ENCODE data around the gene GORASP2. TPM values are rescaled to one million over a fixed set of nuclear protein-coding genes. Genes with fewer than 3 reads are reported as not detected.

Gene GORASP2
- total RNA-seq, 1 experiment from 2014 or later: 45.2 TPM

GRCh38 chr2:170930131-170930990, 1.3 kb downstream of the GORASP2 start:
- Histone ChIP-seq H3K4me1 (replicated peaks) (peaks cover 16% of the 10 kb centered on the region), H3K36me3 (peaks cover 15% of the 10 kb centered on the region), H3K27ac (peak overlapping the region; percentile 88), H3K27me3 (replicated peaks) (no peaks in the 10 kb centered on the region), H3K9me3 (replicated peaks) (no peaks in the 10 kb centered on the region), H3K4me3 (peak overlapping the region; percentile 97)
- DNase-seq (ENCODE audit: low read depth in 1 of 2, low spot score in 2 of 2): peak in 1 of 2 experiments; percentile 23

- Histone ChIP-seq H3K27ac (no peak overlapping the region), H3K27me3 (replicated peaks) (no peaks in the 10 kb centered on the region), H3K4me1 (replicated peaks) (peaks cover 16% of the 10 kb centered on the region), H3K36me3 (peaks cover 15% of the 10 kb centered on the region), H3K9me3 (replicated peaks) (no peaks in the 10 kb centered on the region), H3K4me3 (no peak overlapping the region; the same call in 1 of the 2 replicates)
- DNase-seq (ENCODE audit: low read depth in 1 of 2, low spot score in 2 of 2): no peak
These were observed 1.9 kb downstream of the GORASP2 start for GRCh38 chr2:170930991-170931266.

- no peak for DNase-seq (ENCODE audit: low read depth in 1 of 2, low spot score in 2 of 2)
- Histone ChIP-seq H3K27me3 (replicated peaks) (no peaks in the 10 kb centered on the region), H3K36me3 (peaks cover 24% of the 10 kb centered on the region), H3K4me1 (replicated peaks) (peaks cover 16% of the 10 kb centered on the region), H3K27ac (no peak overlapping the region), H3K4me3 (no peak overlapping the region), H3K9me3 (replicated peaks) (no peaks in the 10 kb centered on the region)
These were observed 3.1 kb downstream of the GORASP2 start for GRCh38 chr2:170932166-170932565.

- Histone ChIP-seq H3K27me3 (replicated peaks) (no peaks in the 10 kb centered on the region), H3K4me3 (no peak overlapping the region), H3K36me3 (peaks cover 32% of the 10 kb centered on the region), H3K27ac (no peak overlapping the region), H3K9me3 (replicated peaks) (no peaks in the 10 kb centered on the region), H3K4me1 (replicated peaks) (peaks cover 16% of the 10 kb centered on the region)
- DNase-seq (ENCODE audit: low read depth in 1 of 2, low spot score in 2 of 2): no peak
These were observed 3.9 kb downstream of the GORASP2 start for GRCh38 chr2:170932948-170933347.

- DNase-seq (ENCODE audit: low read depth in 1 of 2, low spot score in 2 of 2): no peak
- Histone ChIP-seq H3K27me3 (replicated peaks) (no peaks in the 10 kb centered on the region), H3K36me3 (peaks cover 25% of the 10 kb centered on the region), H3K27ac (no peak overlapping the region), H3K4me3 (no peak overlapping the region), H3K9me3 (replicated peaks) (no peaks in the 10 kb centered on the region), H3K4me1 (replicated peaks) (no peaks in the 10 kb centered on the region)
These were observed 8.8 kb downstream of the GORASP2 start for GRCh38 chr2:170937709-170938379.

- H3K4me3 ChIP-seq: no peak overlapping the region
- DNase-seq (ENCODE audit: low read depth in 1 of 2, low spot score in 2 of 2): no peak
- no peaks in the 10 kb centered on the region for H3K4me1 ChIP-seq (replicated peaks)
- peaks cover 22% of the 10 kb centered on the region for H3K36me3 ChIP-seq
- no peak overlapping the region for H3K27ac ChIP-seq
- no peaks in the 10 kb centered on the region for H3K9me3 ChIP-seq (replicated peaks)
- no peaks in the 10 kb centered on the region for H3K27me3 ChIP-seq (replicated peaks)
These were observed 11.0 kb downstream of the GORASP2 start for GRCh38 chr2:170940066-170940465.

GRCh38 chr2:170942615-170943014, 13.6 kb downstream of the GORASP2 start:
- no peak overlapping the region for H3K4me3 ChIP-seq
- DNase-seq (ENCODE audit: low read depth in 1 of 2, low spot score in 2 of 2): no peak
- no peaks in the 10 kb centered on the region for H3K27me3 ChIP-seq (replicated peaks)
- H3K36me3 ChIP-seq: peaks cover 16% of the 10 kb centered on the region
- no peak overlapping the region for H3K27ac ChIP-seq
- no peaks in the 10 kb centered on the region for H3K4me1 ChIP-seq (replicated peaks)
- H3K9me3 ChIP-seq (replicated peaks): no peaks in the 10 kb centered on the region

GRCh38 chr2:170943041-170943440, 14.0 kb downstream of the GORASP2 start:
- H3K27me3 ChIP-seq (replicated peaks): no peaks in the 10 kb centered on the region
- no peak for DNase-seq (ENCODE audit: low read depth in 1 of 2, low spot score in 2 of 2)
- H3K36me3 ChIP-seq: peaks cover 13% of the 10 kb centered on the region
- no peak overlapping the region for H3K27ac ChIP-seq
- no peak overlapping the region for H3K4me3 ChIP-seq
- H3K9me3 ChIP-seq (replicated peaks): no peaks in the 10 kb centered on the region
- H3K4me1 ChIP-seq (replicated peaks): no peaks in the 10 kb centered on the region

- H3K27ac ChIP-seq: no peak overlapping the region
- no peaks in the 10 kb centered on the region for H3K4me1 ChIP-seq (replicated peaks)
- peaks cover 13% of the 10 kb centered on the region for H3K36me3 ChIP-seq
- no peak overlapping the region for H3K4me3 ChIP-seq
- no peak for DNase-seq (ENCODE audit: low read depth in 1 of 2, low spot score in 2 of 2)
- H3K27me3 ChIP-seq (replicated peaks): no peaks in the 10 kb centered on the region
- H3K9me3 ChIP-seq (replicated peaks): no peaks in the 10 kb centered on the region
These were observed 14.5 kb downstream of the GORASP2 start for GRCh38 chr2:170943596-170943995.

GRCh38 chr2:170944545-170944944, 15.5 kb downstream of the GORASP2 start:
- Histone ChIP-seq H3K27ac (no peak overlapping the region), H3K4me3 (no peak overlapping the region), H3K36me3 (peaks cover 14% of the 10 kb centered on the region), H3K4me1 (replicated peaks) (no peaks in the 10 kb centered on the region), H3K27me3 (replicated peaks) (no peaks in the 10 kb centered on the region), H3K9me3 (replicated peaks) (no peaks in the 10 kb centered on the region)
- no peak for DNase-seq (ENCODE audit: low read depth in 1 of 2, low spot score in 2 of 2)

GRCh38 chr2:170949415-170949814, 20.4 kb downstream of the GORASP2 start:
- DNase-seq (ENCODE audit: low read depth in 1 of 2, low spot score in 2 of 2): no peak
- H3K27ac ChIP-seq: no peak overlapping the region
- no peak overlapping the region for H3K4me3 ChIP-seq
- no peaks in the 10 kb centered on the region for H3K4me1 ChIP-seq (replicated peaks)
- H3K36me3 ChIP-seq: peaks cover 57% of the 10 kb centered on the region
- no peaks in the 10 kb centered on the region for H3K27me3 ChIP-seq (replicated peaks)
- no peaks in the 10 kb centered on the region for H3K9me3 ChIP-seq (replicated peaks)

- Histone ChIP-seq H3K9me3 (replicated peaks) (no peaks in the 10 kb centered on the region), H3K36me3 (peaks cover 66% of the 10 kb centered on the region), H3K27me3 (replicated peaks) (no peaks in the 10 kb centered on the region), H3K4me3 (no peak overlapping the region), H3K27ac (no peak overlapping the region), H3K4me1 (replicated peaks) (no peaks in the 10 kb centered on the region)
- no peak for DNase-seq (ENCODE audit: low read depth in 1 of 2, low spot score in 2 of 2)
These were observed 21.2 kb downstream of the GORASP2 start for GRCh38 chr2:170950221-170950761.

- no peak overlapping the region for H3K4me3 ChIP-seq
- peaks cover 91% of the 10 kb centered on the region for H3K36me3 ChIP-seq
- no peak for DNase-seq (ENCODE audit: low read depth in 1 of 2, low spot score in 2 of 2)
These were observed 24.9 kb downstream of the GORASP2 start for GRCh38 chr2:170953941-170954340.

GRCh38 chr2:170963386-170963785, 34.3 kb downstream of the GORASP2 start:
- Histone ChIP-seq H3K36me3 (peaks cover 85% of the 10 kb centered on the region), H3K4me1 (replicated peaks) (peaks cover 9% of the 10 kb centered on the region), H3K9me3 (replicated peaks) (no peaks in the 10 kb centered on the region), H3K27ac (no peak overlapping the region), H3K4me3 (no peak overlapping the region), H3K27me3 (replicated peaks) (no peaks in the 10 kb centered on the region)
- DNase-seq (ENCODE audit: low read depth in 1 of 2, low spot score in 2 of 2): no peak

More at GRCh38 chr2:170953941-170954340, 24.9 kb downstream of the GORASP2 start:
- Histone ChIP-seq H3K9me3 (replicated peaks) (no peaks in the 10 kb centered on the region), H3K4me1 (replicated peaks) (no peaks in the 10 kb centered on the region), H3K27ac (no peak overlapping the region), H3K27me3 (replicated peaks) (no peaks in the 10 kb centered on the region)
